GM23338 (cell line): Measurements from ENCODE around the gene HS6ST3. TPM values are rescaled to one million over a fixed set of nuclear protein-coding genes. Genes with fewer than 3 reads are reported as not detected.

Source experiments
- ATAC-seq: fragments of 200-7000 bp; cut with Tn5 transposase; 3 replicates; pipeline ENCODE4 v1.9.1; 2020
- DNase-seq: peaks from one replicate; pipeline ENCODE4 v3.0.0-alpha.2; 2015; ENCODE audit warnings: low spot score
- H2AFZ ChIP-seq: fragments of 200-600 bp; sonication (generic); 2 replicates; pipeline ENCODE4 v1.8.0; 2016; ENCODE audit warnings: antibody characterized with exemption, mild to moderate bottlenecking, moderate library complexity
- H3F3A ChIP-seq: fragments of 200-600 bp; sonication (generic); replicated peaks from 2 replicates; pipeline ENCODE4 v1.8.0; 2017; ENCODE audit warnings: antibody characterized with exemption, mixed run types, low read depth
- H3K27ac ChIP-seq: fragments of 200-600 bp; sonication (generic); 2 replicates; pipeline ENCODE4 v1.6.1; 2016; ENCODE audit warnings: low read depth
- H3K27me3 ChIP-seq: fragments of 200-600 bp; sonication (generic); 2 replicates; pipeline ENCODE4 v1.8.0; 2016; ENCODE audit warnings: mild to moderate bottlenecking, mixed run types, moderate library complexity; ENCODE audit not compliant: insufficient read depth
- H3K36me3 ChIP-seq: fragments of 200-600 bp; sonication (generic); 2 replicates; pipeline ENCODE4 v1.8.0; 2016; ENCODE audit warnings: mild to moderate bottlenecking; ENCODE audit not compliant: insufficient read depth
- H3K4me1 ChIP-seq: fragments of 200-600 bp; sonication (generic); 2 replicates; pipeline ENCODE4 v1.8.0; 2016; ENCODE audit warnings: mild to moderate bottlenecking, moderate library complexity; ENCODE audit not compliant: insufficient read depth
- H3K4me2 ChIP-seq: fragments of 200-600 bp; sonication (generic); 2 replicates; pipeline ENCODE4 v1.7.1; 2017; ENCODE audit warnings: mixed run types
- H3K4me3 ChIP-seq: fragments of 200-600 bp; sonication (generic); 2 replicates; pipeline ENCODE4 v1.6.1; 2016; ENCODE audit warnings: mixed run types
- H3K79me2 ChIP-seq: fragments of 200-600 bp; sonication (generic); replicated peaks from 2 replicates; pipeline ENCODE4 v1.8.0; 2017; ENCODE audit warnings: mild to moderate bottlenecking; ENCODE audit not compliant: insufficient read depth
- H3K9me2 ChIP-seq: fragments of 200-600 bp; sonication (generic); 2 replicates; pipeline ENCODE4 v1.8.0; 2017; ENCODE audit not compliant: insufficient read depth
- H4K20me1 ChIP-seq: fragments of 200-600 bp; sonication (generic); replicated peaks from 2 replicates; pipeline ENCODE4 v1.8.0; 2017; ENCODE audit warnings: mild to moderate bottlenecking; ENCODE audit not compliant: insufficient read depth
- H3K27ac Mint-ChIP-seq: 2 replicates; pipeline ENCODE4 v1.8.0; 2020; ENCODE audit warnings: inconsistent platforms, mild to moderate bottlenecking, moderate library complexity, mixed read lengths
- H3K27me3 Mint-ChIP-seq: 3 replicates; pipeline ENCODE4 v1.8.0; 2022; ENCODE audit warnings: low read depth, mild to moderate bottlenecking, moderate library complexity, mixed read lengths, inconsistent platforms; ENCODE audit not compliant: insufficient read depth, poor library complexity
- H3K36me3 Mint-ChIP-seq: 3 replicates; pipeline ENCODE4 v1.8.0; 2021; ENCODE audit warnings: low read depth, mild to moderate bottlenecking, inconsistent platforms, moderate library complexity, mixed read lengths
- H3K4me1 Mint-ChIP-seq: 3 replicates; pipeline ENCODE4 v1.8.0; 2020; ENCODE audit warnings: mild to moderate bottlenecking, inconsistent platforms, mixed read lengths
- H3K4me3 Mint-ChIP-seq: 3 replicates; pipeline ENCODE4 v1.8.0; 2021; ENCODE audit warnings: moderate library complexity, mild to moderate bottlenecking, inconsistent platforms, mixed read lengths
- H3K9me3 Mint-ChIP-seq: 3 replicates; pipeline ENCODE4 v1.8.0; 2020; ENCODE audit warnings: moderate library complexity, mild to moderate bottlenecking, inconsistent platforms, mixed read lengths
- CREB1 ChIP-seq: fragments of 250-450 bp; sonication (Bioruptor Pico); IDR thresholded peaks from 2 replicates; pipeline ENCODE4 v1.5.0; 2020; ENCODE audit warnings: low read depth, mild to moderate bottlenecking, moderate library complexity
- EZH2 ChIP-seq: fragments of 200-600 bp; sonication (generic); IDR thresholded peaks from one replicate; pipeline ENCODE4 v1.8.0; 2017; ENCODE audit warnings: antibody characterized with exemption, mild to moderate bottlenecking, low read depth; ENCODE audit not compliant: unreplicated experiment
- JUNB ChIP-seq: IDR thresholded peaks from one replicate; pipeline ENCODE4 v1.6.1; 2016; ENCODE audit warnings: antibody characterized with exemption; ENCODE audit not compliant: unreplicated experiment
- NANOG ChIP-seq: IDR thresholded peaks from 2 replicates; pipeline ENCODE4 v1.6.1; 2016; ENCODE audit warnings: antibody characterized with exemption, borderline replicate concordance
- POLR2AphosphoS5 ChIP-seq: IDR thresholded peaks from 2 replicates; pipeline ENCODE4 v1.6.1; 2016; ENCODE audit warnings: antibody characterized with exemption, low read depth
- STAT1 ChIP-seq: IDR thresholded peaks from one replicate; pipeline ENCODE4 v1.6.1; 2016; ENCODE audit warnings: antibody characterized with exemption; ENCODE audit not compliant: unreplicated experiment
- ZNF114 ChIP-seq: fragments of 250-450 bp; sonication (Bioruptor Pico); IDR thresholded peaks from 2 replicates; pipeline ENCODE4 v1.5.0; 2020; ENCODE audit warnings: mild to moderate bottlenecking, moderate library complexity
- ZNF331 ChIP-seq: fragments of 250-450 bp; sonication (Bioruptor Pico); IDR thresholded peaks from 2 replicates; pipeline ENCODE4 v1.5.0; 2020; ENCODE audit warnings: low read depth, mild to moderate bottlenecking, moderate library complexity
- polyA plus RNA-seq: library from polyadenylated mRNA; unstranded; fragments of >200 nt; fragmentation: Nextera tagmentation; extraction: Ambion mirVana; gene quantifications from 2 replicates; pipeline ENCODE4 v1.2.1, GENCODE V29; 2016
- total RNA-seq: library from RNA; depleted of rRNA; stranded (reverse); fragments of >200 nt; shearing (Covaris generic); gene quantifications from 2 replicates; pipeline ENCODE4 v1.2.3, GENCODE V29; 2014
- TF ChIP-seq, protein P1 (sequence below), 2 experiments: fragments of 200-600 bp in 1 of 2; sonication (generic) in 1 of 2; conservative IDR thresholded peaks; 2 replicates each; pipeline versions ENCODE4 v1.5.1 to v1.6.1; 2016 to 2017; ENCODE audit warnings: antibody characterized with exemption in 2 of 2, low read depth in 2 of 2, mild to moderate bottlenecking in 2 of 2, moderate library complexity in 1 of 2
- TF ChIP-seq, protein P2 (sequence below): IDR thresholded peaks from 2 replicates; pipeline ENCODE4 v1.6.1; 2016; ENCODE audit warnings: antibody characterized with exemption
- TF ChIP-seq, protein P3 (sequence below): IDR thresholded peaks from one replicate; pipeline ENCODE4 v1.6.1; 2018; ENCODE audit warnings: antibody characterized with exemption; ENCODE audit not compliant: unreplicated experiment

The HS6ST3 gene
- total and polyA plus RNA-seq, 2 experiments from 2014 or later: 0.52 to 0.80 TPM

DNA sequence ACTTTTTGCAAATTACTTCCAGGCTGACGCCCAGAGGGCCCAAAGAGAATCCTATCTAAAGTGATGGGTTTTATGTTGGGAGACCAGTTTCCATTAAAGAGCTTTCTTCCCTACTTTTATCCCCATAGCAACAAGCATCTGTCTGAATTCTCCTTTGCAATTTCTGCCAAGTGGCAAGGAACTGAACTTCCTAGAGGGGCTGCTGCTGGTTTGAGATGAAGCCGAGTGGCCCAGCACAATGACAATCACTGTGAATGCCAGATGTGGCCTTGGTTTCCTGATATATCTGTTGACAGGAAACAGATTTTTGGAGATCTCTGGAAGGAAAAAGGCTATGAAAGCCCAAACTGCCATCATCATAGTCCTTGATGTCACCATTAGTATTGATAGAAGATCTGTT is 705.8 kb downstream of the HS6ST3 start:
- Histone ChIP-seq H4K20me1 (no peaks in the 10 kb centered on the region), H3K27ac (no peak overlapping the region), H3K4me1 (no peaks in the 10 kb centered on the region), H3F3A (no peaks in the 10 kb centered on the region), H3K9me2 (0 out of 2 replicates have a peak, but pooled peaks cover 4% of the 10 kb centered on the region), H3K4me2 (no peak overlapping the region), H3K4me3 (no peak overlapping the region), H2AFZ (no peak overlapping the region), H3K27me3 (no peaks in the 10 kb centered on the region), H3K36me3 (no peaks in the 10 kb centered on the region), H3K79me2 (no peaks in the 10 kb centered on the region)
- H3K36me3 Mint-ChIP-seq: no peaks in the 10 kb centered on the region
- no peaks in the 10 kb centered on the region for H3K9me3 Mint-ChIP-seq
- no peak for TF ChIP-seq ZNF114 (CRISPR knock-in tag)
- no peak for ATAC-seq
- H3K27me3 Mint-ChIP-seq: no peaks in the 10 kb centered on the region
- H3K4me3 Mint-ChIP-seq: no peak overlapping the region
- H3K27ac Mint-ChIP-seq: no peak overlapping the region
- no peak for DNase-seq
- H3K4me1 Mint-ChIP-seq: no peaks in the 10 kb centered on the region

DNA sequence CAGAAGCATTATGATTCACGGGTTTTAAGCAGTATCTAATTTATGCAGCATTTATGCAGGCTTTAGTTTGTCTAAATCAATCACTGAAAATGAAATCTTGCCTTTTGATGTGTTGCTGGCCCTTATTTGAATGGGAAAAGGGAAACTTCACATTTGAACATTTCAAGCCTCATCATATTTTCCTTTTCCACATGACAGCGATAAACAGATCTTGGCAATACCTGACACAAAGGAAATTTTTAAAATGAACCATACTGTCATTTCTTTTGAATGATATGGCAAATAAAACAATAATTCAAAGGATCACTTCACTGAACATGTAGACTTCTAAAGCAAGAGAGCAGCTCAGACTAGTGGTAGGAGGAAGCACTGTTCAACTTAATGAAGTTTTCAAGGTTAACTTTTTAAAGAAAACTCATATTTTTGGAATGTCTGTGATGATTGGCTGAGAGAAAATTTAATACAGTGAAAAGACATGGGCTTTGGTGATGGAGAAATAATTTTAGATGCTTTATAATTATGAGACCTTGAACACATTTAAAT is 706.3 kb downstream of the HS6ST3 start:
- no peaks in the 10 kb centered on the region for H3K27me3 ChIP-seq
- Mint-ChIP-seq H3K27me3 (no peaks in the 10 kb centered on the region), H3K9me3 (no peaks in the 10 kb centered on the region), H3K4me1 (no peaks in the 10 kb centered on the region), H3K4me3 (no peak overlapping the region), H3K27ac (no peak overlapping the region), H3K36me3 (no peaks in the 10 kb centered on the region)
- no peak for DNase-seq
- 0 out of 2 replicates have a peak, but pooled peaks cover 4% of the 10 kb centered on the region for H3K9me2 ChIP-seq
- H4K20me1 ChIP-seq: no peaks in the 10 kb centered on the region
- H3K4me2 ChIP-seq: no peak overlapping the region
- H3K36me3 ChIP-seq: no peaks in the 10 kb centered on the region
- H3K4me3 ChIP-seq: no peak overlapping the region
- no peak overlapping the region for H2AFZ ChIP-seq
- ATAC-seq: no peak
- no peak for TF ChIP-seq POLR2AphosphoS5
- TF ChIP-seq, protein P1, sequence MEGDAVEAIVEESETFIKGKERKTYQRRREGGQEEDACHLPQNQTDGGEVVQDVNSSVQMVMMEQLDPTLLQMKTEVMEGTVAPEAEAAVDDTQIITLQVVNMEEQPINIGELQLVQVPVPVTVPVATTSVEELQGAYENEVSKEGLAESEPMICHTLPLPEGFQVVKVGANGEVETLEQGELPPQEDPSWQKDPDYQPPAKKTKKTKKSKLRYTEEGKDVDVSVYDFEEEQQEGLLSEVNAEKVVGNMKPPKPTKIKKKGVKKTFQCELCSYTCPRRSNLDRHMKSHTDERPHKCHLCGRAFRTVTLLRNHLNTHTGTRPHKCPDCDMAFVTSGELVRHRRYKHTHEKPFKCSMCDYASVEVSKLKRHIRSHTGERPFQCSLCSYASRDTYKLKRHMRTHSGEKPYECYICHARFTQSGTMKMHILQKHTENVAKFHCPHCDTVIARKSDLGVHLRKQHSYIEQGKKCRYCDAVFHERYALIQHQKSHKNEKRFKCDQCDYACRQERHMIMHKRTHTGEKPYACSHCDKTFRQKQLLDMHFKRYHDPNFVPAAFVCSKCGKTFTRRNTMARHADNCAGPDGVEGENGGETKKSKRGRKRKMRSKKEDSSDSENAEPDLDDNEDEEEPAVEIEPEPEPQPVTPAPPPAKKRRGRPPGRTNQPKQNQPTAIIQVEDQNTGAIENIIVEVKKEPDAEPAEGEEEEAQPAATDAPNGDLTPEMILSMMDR (conservative IDR thresholded peaks at IDR 0.05; ENCODE audit: low read depth in 2 of 2): peak in 1 of 2 experiments; percentile 27; a peak in 3 of 4 replicates
- no peak overlapping the region for H3K27ac ChIP-seq
- H3F3A ChIP-seq: no peaks in the 10 kb centered on the region
- H3K4me1 ChIP-seq: no peaks in the 10 kb centered on the region
- H3K79me2 ChIP-seq: no peaks in the 10 kb centered on the region

DNA sequence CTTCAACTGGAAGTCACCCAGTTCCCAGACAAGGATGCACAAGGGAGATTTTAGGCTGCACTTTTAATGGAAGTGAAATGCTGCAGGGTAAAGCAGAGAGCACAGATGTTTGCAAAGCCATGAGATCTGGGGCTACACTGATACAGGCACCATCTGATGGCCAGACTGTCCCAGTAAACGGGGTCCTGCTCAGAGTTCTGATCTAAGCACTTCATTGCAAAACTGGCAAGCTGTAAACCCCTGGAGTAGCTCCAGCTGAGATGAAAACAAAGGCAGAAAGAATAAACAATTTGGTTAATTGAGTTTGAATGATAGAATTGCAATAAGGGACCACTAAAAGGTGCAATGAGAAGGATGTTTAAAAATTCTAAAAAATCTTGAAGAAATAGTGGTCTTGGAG is 707.2 kb downstream of the HS6ST3 start:
- H3K4me1 Mint-ChIP-seq: no peaks in the 10 kb centered on the region
- no peaks in the 10 kb centered on the region for H3K27me3 Mint-ChIP-seq
- Histone ChIP-seq H3K4me2 (no peak overlapping the region), H3F3A (no peaks in the 10 kb centered on the region), H3K36me3 (no peaks in the 10 kb centered on the region), H3K9me2 (0 out of 2 replicates have a peak, but pooled peaks cover 4% of the 10 kb centered on the region), H3K27me3 (no peaks in the 10 kb centered on the region), H2AFZ (no peak overlapping the region), H3K4me3 (no peak overlapping the region), H3K27ac (no peak overlapping the region), H3K79me2 (no peaks in the 10 kb centered on the region), H3K4me1 (no peaks in the 10 kb centered on the region), H4K20me1 (no peaks in the 10 kb centered on the region)
- H3K4me3 Mint-ChIP-seq: no peak overlapping the region
- no peak for ATAC-seq
- H3K36me3 Mint-ChIP-seq: no peaks in the 10 kb centered on the region
- DNase-seq: no peak
- H3K9me3 Mint-ChIP-seq: no peaks in the 10 kb centered on the region; the same call in 2 of the 3 replicates
- no peak overlapping the region for H3K27ac Mint-ChIP-seq
- no peak for TF ChIP-seq ZNF331 (CRISPR knock-in tag)
- TF ChIP-seq, protein P2, sequence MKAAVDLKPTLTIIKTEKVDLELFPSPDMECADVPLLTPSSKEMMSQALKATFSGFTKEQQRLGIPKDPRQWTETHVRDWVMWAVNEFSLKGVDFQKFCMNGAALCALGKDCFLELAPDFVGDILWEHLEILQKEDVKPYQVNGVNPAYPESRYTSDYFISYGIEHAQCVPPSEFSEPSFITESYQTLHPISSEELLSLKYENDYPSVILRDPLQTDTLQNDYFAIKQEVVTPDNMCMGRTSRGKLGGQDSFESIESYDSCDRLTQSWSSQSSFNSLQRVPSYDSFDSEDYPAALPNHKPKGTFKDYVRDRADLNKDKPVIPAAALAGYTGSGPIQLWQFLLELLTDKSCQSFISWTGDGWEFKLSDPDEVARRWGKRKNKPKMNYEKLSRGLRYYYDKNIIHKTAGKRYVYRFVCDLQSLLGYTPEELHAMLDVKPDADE: no peak
- no peak for TF ChIP-seq JUNB
- TF ChIP-seq STAT1: no peak
- no peak for TF ChIP-seq EZH2
- no peak for TF ChIP-seq CREB1 (CRISPR knock-in tag)
- TF ChIP-seq, protein P3, sequence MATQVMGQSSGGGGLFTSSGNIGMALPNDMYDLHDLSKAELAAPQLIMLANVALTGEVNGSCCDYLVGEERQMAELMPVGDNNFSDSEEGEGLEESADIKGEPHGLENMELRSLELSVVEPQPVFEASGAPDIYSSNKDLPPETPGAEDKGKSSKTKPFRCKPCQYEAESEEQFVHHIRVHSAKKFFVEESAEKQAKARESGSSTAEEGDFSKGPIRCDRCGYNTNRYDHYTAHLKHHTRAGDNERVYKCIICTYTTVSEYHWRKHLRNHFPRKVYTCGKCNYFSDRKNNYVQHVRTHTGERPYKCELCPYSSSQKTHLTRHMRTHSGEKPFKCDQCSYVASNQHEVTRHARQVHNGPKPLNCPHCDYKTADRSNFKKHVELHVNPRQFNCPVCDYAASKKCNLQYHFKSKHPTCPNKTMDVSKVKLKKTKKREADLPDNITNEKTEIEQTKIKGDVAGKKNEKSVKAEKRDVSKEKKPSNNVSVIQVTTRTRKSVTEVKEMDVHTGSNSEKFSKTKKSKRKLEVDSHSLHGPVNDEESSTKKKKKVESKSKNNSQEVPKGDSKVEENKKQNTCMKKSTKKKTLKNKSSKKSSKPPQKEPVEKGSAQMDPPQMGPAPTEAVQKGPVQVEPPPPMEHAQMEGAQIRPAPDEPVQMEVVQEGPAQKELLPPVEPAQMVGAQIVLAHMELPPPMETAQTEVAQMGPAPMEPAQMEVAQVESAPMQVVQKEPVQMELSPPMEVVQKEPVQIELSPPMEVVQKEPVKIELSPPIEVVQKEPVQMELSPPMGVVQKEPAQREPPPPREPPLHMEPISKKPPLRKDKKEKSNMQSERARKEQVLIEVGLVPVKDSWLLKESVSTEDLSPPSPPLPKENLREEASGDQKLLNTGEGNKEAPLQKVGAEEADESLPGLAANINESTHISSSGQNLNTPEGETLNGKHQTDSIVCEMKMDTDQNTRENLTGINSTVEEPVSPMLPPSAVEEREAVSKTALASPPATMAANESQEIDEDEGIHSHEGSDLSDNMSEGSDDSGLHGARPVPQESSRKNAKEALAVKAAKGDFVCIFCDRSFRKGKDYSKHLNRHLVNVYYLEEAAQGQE: no peak
- no peak for TF ChIP-seq POLR2AphosphoS5
- no peak for TF ChIP-seq ZNF114 (CRISPR knock-in tag)
- TF ChIP-seq, protein P1 (conservative IDR thresholded peaks at IDR 0.05; ENCODE audit: low read depth in 2 of 2): no peak
- TF ChIP-seq NANOG: no peak
